HL-60 (cell line): ENCODE results near the gene IGSF22.

Experiments used
- DNase-seq, 2 experiments: peaks; one replicate each; pipeline ENCODE4 v3.0.0-alpha.2; 2010 to 2020; ENCODE audit warnings: low read depth in 1 of 2, low spot score in 1 of 2
- H3K27ac ChIP-seq: fragments of 250-450 bp; sonication (Bioruptor Pico); replicated peaks from 2 replicates; pipeline ENCODE4 v1.5.1; 2020; ENCODE audit warnings: mild to moderate bottlenecking, moderate library complexity
- H3K27me3 ChIP-seq: fragments of 250-450 bp; sonication (Bioruptor Pico); 2 replicates; pipeline ENCODE4 v1.5.1; 2021; ENCODE audit warnings: mild to moderate bottlenecking, moderate library complexity; ENCODE audit not compliant: insufficient read depth, poor library complexity, severe bottlenecking
- H3K4me3 ChIP-seq: replicated peaks from 2 replicates; pipeline ENCODE4 v1.5.1; 2011; ENCODE audit warnings: mild to moderate bottlenecking, control low read depth, low read length; ENCODE audit not compliant: insufficient read depth
- GABPA ChIP-seq: IDR thresholded peaks from 2 replicates; pipeline ENCODE4 v1.6.1; 2012; ENCODE audit warnings: low read depth
- POLR2AphosphoS5 ChIP-seq: IDR thresholded peaks from 2 replicates; pipeline ENCODE4 v1.6.1; 2012; ENCODE audit warnings: low read depth
- SPI1 ChIP-seq: IDR thresholded peaks from 2 replicates; pipeline ENCODE4 v1.6.1; 2012; ENCODE audit warnings: low read depth, mild to moderate bottlenecking, borderline replicate concordance
- TF ChIP-seq, protein P1 (sequence below): IDR thresholded peaks from 2 replicates; pipeline ENCODE4 v1.6.1; 2012; ENCODE audit warnings: low read depth; ENCODE audit not compliant: insufficient replicate concordance
- TF ChIP-seq, protein P2 (sequence below): IDR thresholded peaks from one replicate; pipeline ENCODE4 v1.5.1; 2011; ENCODE audit warnings: low read length, control low read depth, inconsistent platforms; ENCODE audit not compliant: insufficient read depth

Gene IGSF22

DNA sequence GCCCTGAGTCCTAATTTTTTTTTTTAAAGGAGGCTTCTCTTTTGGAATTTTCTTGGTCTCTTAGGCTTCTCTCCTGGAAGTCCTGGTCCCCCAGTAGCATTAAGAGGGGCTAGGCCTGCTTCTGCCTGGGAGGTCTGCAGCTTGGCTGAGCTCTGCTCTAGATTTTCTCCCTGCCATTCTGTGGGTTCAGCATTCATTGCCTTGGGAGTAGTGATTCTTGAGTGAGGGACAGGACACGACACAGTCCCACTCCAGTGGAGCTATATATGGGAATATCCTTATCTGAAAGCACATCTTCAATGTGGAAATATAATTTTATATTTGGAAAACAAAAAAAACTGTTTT is 3.7 kb downstream of the IGSF22 start:
- Histone ChIP-seq H3K4me3 (no peak overlapping the region), H3K27ac (no peak overlapping the region), H3K27me3 (peaks cover 16% of the 10 kb centered on the region)
- TF ChIP-seq, protein P1, sequence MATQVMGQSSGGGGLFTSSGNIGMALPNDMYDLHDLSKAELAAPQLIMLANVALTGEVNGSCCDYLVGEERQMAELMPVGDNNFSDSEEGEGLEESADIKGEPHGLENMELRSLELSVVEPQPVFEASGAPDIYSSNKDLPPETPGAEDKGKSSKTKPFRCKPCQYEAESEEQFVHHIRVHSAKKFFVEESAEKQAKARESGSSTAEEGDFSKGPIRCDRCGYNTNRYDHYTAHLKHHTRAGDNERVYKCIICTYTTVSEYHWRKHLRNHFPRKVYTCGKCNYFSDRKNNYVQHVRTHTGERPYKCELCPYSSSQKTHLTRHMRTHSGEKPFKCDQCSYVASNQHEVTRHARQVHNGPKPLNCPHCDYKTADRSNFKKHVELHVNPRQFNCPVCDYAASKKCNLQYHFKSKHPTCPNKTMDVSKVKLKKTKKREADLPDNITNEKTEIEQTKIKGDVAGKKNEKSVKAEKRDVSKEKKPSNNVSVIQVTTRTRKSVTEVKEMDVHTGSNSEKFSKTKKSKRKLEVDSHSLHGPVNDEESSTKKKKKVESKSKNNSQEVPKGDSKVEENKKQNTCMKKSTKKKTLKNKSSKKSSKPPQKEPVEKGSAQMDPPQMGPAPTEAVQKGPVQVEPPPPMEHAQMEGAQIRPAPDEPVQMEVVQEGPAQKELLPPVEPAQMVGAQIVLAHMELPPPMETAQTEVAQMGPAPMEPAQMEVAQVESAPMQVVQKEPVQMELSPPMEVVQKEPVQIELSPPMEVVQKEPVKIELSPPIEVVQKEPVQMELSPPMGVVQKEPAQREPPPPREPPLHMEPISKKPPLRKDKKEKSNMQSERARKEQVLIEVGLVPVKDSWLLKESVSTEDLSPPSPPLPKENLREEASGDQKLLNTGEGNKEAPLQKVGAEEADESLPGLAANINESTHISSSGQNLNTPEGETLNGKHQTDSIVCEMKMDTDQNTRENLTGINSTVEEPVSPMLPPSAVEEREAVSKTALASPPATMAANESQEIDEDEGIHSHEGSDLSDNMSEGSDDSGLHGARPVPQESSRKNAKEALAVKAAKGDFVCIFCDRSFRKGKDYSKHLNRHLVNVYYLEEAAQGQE, result no peak
- TF ChIP-seq POLR2AphosphoS5 (no peak), GABPA (no peak), SPI1 (no peak)
- TF ChIP-seq, protein P2, sequence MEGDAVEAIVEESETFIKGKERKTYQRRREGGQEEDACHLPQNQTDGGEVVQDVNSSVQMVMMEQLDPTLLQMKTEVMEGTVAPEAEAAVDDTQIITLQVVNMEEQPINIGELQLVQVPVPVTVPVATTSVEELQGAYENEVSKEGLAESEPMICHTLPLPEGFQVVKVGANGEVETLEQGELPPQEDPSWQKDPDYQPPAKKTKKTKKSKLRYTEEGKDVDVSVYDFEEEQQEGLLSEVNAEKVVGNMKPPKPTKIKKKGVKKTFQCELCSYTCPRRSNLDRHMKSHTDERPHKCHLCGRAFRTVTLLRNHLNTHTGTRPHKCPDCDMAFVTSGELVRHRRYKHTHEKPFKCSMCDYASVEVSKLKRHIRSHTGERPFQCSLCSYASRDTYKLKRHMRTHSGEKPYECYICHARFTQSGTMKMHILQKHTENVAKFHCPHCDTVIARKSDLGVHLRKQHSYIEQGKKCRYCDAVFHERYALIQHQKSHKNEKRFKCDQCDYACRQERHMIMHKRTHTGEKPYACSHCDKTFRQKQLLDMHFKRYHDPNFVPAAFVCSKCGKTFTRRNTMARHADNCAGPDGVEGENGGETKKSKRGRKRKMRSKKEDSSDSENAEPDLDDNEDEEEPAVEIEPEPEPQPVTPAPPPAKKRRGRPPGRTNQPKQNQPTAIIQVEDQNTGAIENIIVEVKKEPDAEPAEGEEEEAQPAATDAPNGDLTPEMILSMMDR, result no peak
- no peak for DNase-seq

DNA sequence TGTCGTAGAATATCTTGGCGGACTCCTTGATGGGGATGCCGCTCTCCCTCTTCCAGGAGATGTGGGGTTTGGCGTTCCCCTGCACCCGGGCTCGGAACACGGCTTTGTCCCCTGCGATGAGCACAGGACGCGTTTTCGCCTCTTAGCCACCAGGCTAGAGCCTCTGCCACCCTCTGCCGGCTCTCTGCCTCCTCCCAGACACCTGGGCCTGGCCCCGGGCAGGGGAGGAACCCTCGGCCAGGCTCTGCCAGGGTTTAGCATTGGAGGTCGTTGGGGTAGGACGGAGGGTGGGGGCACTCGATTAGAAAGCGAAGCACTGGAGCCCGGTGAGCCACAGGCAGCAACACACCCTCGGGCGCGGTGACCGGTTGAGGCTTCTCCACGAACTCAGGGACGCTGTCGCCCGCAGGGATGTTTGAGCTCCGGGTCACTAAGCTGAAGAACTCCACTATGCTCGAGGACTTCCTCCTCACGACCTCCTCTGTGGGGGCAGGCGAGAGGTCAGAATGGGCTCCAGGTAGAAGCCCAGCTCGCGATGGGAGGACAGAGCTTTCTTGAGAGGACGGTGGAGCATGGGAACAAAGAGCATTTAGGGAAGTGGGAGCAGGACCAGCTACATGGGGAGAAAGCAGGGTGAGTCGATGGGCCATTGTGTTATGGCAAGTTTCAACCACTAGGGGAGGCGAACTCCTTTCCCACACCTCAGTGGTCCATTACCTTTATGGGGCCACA is 4.3 kb downstream of the IGSF22 start:
- Histone ChIP-seq H3K27me3 (peaks cover 16% of the 10 kb centered on the region), H3K4me3 (no peak overlapping the region), H3K27ac (no peak overlapping the region)
- TF ChIP-seq POLR2AphosphoS5, result no peak
- TF ChIP-seq, protein P1, result no peak
- TF ChIP-seq, protein P2, result peak; percentile 89
- TF ChIP-seq SPI1, result peak; percentile 82
- peak; percentile 27 to 38 for DNase-seq

DNA sequence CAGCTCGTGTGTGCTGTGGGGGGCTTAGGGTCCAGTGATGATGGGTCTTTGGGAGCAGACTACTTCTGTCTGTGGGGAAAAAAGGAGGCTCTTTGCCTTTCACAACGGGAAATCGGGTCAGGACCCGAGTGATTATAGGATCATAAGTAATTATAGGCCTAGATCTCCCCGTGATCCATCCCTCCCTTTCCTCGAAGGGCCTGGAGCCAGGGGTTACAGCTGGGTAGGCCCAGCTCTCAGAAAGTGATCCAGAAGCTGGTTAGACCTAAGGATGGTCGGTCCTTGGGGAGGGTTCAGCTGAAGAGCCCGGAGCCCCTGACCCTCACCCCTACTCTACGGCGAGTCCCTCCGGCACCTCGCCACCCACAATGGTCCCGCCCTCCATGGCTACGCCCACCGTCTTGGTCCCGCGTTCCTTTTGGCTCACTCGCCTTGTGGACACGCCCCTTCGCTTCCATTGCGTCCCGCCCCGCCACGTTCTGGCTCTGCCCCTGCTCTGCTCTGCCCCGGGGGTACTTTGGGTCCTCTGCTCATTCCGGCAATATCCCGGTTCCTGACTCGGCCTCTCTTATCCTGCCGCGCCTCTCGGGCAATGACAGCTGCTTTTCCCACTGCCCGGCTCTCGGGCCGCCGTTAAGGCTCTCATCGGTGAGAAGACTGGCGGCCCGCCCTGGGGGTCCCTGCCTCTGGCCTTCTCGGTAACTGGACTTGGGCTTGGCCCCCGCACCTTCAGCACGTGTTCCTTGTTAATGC is 5.0 kb downstream of the IGSF22 start:
- Histone ChIP-seq H3K27ac (no peak overlapping the region), H3K27me3 (peaks cover 16% of the 10 kb centered on the region), H3K4me3 (no peak overlapping the region)
- no peak for DNase-seq
- TF ChIP-seq, protein P1, result no peak
